ENCODE results near the gene MED22.

- TF ChIP-seq CREB1 (IDR thresholded peaks at IDR 0.05): no peak
- TF ChIP-seq JUN (IDR thresholded peaks at IDR 0.05; ENCODE audit: low read depth, low read length): no peak
- TF ChIP-seq, protein P1, sequence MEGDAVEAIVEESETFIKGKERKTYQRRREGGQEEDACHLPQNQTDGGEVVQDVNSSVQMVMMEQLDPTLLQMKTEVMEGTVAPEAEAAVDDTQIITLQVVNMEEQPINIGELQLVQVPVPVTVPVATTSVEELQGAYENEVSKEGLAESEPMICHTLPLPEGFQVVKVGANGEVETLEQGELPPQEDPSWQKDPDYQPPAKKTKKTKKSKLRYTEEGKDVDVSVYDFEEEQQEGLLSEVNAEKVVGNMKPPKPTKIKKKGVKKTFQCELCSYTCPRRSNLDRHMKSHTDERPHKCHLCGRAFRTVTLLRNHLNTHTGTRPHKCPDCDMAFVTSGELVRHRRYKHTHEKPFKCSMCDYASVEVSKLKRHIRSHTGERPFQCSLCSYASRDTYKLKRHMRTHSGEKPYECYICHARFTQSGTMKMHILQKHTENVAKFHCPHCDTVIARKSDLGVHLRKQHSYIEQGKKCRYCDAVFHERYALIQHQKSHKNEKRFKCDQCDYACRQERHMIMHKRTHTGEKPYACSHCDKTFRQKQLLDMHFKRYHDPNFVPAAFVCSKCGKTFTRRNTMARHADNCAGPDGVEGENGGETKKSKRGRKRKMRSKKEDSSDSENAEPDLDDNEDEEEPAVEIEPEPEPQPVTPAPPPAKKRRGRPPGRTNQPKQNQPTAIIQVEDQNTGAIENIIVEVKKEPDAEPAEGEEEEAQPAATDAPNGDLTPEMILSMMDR (IDR thresholded peaks at IDR 0.05; ENCODE audit: control extremely low read depth in 1 of 3, insufficient read depth in 1 of 3, low read depth in 1 of 3, low read length in 3 of 3): peak in 2 of 3 experiments; percentile 81 to 86; a peak in 3 of 4 replicates
- peak; percentile 19 to 33; a peak in 3 of 4 replicates for TF ChIP-seq RAD21 (IDR thresholded peaks at IDR 0.05 in 1 of 2, conservative IDR thresholded peaks at IDR 0.05 in 1 of 2; ENCODE audit: low read depth in 2 of 2, low read length in 2 of 2)
- TF ChIP-seq POLR2AphosphoS5 (IDR thresholded peaks at IDR 0.05; ENCODE audit: low read depth, low read length): no peak
- no peak for TF ChIP-seq PHF8 (conservative IDR thresholded peaks at IDR 0.05; ENCODE audit: low read depth, low read length)
- TF ChIP-seq ATF2 (IDR thresholded peaks at IDR 0.05; ENCODE audit: low read length): no peak
- no peak for TF ChIP-seq CEBPB (IDR thresholded peaks at IDR 0.05; ENCODE audit: low read depth, low read length)
Observed at GRCh38 chr9:133342069-133342406, 5.9 kb downstream of the MED22 start.

All from H1 (cell line).